HG02938 (cell line): ENCODE results near the gene PACSIN1.

Experiments used
- ATAC-seq: cut with Tn5 transposase; IDR thresholded peaks from one replicate; pipeline ENCODE4 v1.9.1; 2021; ENCODE audit warnings: mild to moderate bottlenecking, moderate library complexity; ENCODE audit not compliant: unreplicated experiment

The PACSIN1 gene

GRCh38 chr6:34543421-34543820, 77.5 kb downstream of the PACSIN1 start:
- no peak for ATAC-seq

DNA sequence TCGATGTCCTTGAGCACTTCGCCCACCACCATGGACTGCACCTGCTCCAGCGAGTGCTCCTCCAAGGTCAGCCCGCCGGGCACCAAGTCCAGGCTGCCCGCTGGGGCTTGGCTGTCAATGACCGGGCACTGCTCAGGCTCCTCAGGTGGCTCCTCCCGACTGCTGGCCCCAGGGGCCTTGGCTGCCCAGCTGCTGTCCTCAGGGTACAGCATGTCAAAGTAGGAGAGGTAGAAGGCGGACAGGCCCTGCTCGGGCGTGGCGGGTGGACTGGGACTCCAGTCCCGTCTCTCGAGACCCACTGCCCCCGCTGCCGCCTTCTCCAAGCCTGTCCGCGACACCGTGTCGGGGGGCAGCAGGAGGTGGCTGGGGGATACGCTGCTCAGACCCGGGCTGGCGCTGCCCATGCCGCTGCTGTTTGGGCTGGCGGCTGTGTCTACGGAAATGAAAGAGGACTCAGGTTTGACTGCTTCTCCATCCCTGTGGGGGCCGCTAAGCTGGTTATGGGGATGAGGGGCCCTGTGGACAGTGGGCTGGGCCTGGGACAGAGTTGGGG, 78.3 kb downstream of the PACSIN1 start:
- no peak for ATAC-seq

DNA sequence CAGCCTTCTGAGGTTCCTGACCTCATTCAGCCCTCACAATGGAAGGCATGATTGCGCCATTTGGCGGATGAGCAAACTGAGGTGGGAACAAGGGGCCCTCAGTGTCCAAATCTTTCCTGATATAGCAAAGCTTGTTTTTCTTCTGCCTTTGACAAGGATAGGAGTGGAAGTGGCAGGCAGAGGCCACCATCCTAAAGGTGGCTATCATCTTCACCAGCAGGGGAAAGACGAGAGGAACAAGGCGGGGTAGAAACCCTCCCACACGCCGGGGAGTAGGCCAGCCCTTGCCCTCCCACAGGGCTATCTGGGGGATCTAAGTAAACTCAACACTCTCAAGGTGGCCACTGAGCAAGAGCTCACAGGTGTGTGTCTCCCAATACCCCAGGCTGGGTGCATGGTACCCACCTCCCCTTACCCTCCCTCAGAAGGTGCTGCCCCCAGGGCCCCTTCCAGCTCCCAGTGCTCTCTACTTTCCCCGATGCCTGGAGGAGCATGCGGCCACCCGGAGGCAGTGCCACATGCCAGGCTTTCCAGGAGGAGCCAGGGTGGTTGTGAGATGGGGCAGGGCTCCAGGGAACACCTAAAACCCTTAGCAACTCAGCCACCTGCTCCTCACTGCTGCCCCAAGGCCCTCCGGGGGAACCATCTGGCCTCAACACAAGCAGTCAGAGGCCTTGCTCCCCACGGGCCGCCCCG, 79.0 kb downstream of the PACSIN1 start:
- ATAC-seq: no peak

DNA sequence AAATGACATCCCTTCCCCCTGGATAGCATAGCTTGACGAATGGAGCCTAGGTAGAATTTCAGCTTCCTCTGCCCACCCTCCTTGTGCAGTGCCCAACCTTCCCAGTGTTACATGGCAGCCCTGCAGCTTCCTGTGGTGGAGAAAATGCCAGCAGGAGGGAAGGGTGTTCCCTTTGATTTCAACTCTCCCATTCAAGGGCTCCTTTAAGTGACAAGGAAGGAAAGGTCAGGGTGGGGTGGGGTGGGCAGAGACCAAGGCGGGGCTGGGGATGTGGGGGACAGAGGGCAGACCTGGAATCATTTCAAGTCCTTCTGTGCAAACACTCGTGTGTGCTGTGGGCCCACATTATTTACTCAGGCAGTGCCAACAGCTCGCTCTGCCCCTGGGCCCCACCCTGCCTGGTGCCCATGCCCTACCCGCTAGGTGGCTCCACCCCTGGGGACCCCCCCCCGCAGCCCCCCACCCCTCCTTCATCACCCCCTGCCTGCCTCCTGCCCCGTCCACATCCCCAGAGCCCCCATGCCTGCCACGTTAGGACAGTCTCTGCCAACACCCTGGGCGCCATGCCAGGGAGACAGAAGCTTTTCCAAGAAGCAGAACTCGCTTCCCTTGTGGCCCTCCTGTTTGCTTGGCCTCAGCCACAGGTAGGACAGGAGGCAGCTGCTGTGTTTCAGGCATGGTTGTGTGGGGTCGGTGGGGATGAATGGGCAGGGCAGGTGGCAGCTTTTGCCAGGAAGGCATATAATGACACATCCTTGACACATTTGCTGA, 80.9 kb downstream of the PACSIN1 start:
- ATAC-seq: no peak

DNA sequence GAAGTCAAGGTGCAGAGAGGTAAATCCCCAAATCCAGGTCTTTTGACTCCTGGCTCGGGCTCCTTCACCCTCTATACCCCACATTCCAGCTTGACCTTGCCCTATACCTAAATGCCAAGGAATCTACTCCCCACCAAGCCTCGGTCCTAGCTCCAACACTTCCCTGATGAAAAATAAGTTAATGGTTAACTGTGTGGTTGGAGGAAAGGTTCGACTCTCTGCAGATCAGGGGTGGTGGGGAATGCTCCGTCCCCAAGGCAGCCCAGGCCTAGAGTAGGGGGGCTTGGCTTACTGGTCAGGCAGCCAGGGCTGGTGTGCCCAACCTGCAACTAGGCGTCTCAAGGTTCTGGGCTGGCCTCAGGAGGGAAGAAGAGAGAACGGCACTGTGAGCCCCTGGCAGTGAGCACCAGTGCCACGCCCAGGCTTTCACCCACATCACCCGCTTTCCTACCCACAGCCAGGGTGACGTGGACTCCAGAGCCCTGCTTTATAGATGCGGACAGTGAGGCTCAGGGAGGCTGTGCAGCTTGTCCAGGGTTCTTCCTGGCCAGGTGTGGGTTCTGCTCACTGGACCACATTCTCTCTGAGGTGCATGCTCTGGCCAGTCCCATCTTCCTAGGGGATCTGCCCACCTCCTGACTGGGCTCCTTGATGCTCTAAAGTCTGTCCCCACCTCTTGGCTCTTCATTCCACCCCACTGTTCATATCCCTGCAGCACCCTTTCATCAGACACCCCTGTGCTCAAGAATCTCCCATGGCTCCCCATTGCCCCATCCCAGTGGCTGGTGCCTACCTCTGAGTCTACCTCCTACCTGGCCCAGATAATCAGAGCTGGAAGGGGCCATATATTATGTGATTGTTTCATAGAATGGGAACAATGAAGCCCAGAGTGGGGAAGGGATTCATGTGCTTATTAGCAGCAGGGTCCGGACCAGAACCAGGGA, 82.1 kb downstream of the PACSIN1 start:
- ATAC-seq: no peak

GRCh38 chr6:34549026-34549803, 83.3 kb downstream of the PACSIN1 start:
- no peak for ATAC-seq

DNA sequence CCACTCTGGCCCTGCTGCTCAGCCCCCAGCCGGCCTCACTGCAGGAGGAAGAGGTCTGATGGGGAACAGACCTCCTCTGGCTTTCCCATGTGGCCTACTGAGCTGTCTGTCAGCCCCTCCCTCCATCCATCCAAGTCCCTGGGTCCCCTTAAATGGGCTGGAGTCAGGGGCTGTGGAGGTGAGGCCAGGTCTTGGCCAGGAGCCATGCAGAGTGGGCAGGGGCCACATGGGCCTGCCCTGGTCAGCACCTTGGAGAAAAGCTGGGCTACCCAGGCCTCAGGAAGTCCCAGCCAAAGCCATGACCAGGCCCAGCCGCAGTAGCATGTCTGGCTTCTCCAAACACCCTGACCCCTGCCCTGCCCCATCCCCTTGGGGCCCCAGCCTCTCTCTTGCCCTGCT, 83.9 kb downstream of the PACSIN1 start:
- no peak for ATAC-seq

GRCh38 chr6:34551720-34552119, 85.8 kb downstream of the PACSIN1 start:
- ATAC-seq: no peak

- no peak for ATAC-seq
Measured at GRCh38 chr6:34552620-34553019, 86.7 kb downstream of the PACSIN1 start.

DNA sequence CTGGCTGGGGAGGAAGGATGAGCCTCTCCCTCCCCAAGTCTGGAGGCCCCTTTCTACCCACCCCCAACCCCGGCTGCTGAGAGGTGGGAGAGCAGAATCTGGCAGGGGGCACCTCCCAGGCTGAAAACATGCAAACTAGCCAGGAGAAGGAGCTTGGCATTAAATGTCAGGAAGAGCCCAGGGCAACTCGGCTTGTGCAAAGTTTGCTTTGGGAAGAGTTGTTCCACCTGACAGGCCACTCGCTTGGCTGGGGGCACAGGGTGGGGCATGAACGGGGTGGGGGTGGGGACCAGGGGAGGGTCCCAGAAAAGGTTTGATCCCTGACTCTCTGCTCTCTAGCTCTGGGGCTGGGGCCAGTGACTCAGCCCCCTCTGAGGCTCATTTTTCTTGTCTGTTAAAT, 87.3 kb downstream of the PACSIN1 start:
- ATAC-seq: no peak

DNA sequence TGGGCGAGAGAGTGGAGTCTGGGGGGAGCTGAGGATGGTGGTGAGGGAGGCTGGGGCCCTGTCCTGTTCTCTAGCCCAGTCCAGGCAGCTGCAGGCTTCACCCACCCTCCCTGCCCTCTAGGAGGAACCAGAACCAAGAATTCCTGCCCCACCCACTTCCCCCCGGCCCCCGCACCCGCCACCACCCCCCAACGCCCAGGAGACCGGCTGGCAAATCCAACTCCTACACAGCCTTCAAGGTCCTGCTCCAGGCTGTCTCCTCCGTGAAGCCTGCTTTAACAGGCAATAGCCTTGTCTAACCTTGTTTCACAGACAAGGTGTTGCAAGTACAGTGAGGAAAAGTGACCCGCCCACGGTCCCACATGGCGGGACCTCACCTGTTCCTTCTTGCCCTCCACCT, 87.9 kb downstream of the PACSIN1 start:
- ATAC-seq: no peak

- ATAC-seq: no peak
Measured at GRCh38 chr6:34554291-34555006, 88.6 kb downstream of the PACSIN1 start.

DNA sequence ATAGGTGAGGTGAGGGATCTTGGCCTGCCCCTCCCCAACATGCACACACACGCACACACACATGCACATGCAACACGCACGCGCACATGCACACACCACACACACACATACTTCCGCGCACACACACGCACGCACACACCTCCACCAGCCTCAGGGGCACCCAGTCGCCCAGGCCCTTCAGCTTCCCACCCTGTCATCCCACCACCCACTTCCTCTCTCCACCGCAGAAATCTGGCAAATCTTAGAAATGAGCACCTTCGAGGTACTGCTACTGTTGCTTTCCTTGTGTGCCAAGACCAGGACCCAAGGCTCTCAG, 89.1 kb downstream of the PACSIN1 start:
- ATAC-seq: no peak

DNA sequence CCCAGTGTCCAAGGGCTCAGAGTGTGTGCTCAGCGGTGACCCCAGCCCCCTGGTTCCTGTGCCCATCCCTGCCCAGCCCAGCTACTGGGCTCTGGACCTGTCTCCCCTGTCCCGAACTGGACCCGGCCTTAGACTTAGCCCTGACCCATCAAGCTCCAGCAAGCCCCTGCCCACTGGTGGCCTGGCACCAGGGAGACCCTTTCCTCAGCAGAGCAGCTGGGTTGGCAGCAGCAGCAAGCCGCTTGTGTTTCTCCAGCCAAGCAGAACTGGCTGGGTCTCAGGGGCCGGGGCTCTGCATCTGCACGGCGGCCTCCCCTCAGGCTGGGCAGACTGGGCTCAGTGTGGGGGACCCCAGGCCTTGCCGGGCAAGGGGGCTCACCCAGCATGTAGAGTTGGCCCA, 89.5 kb downstream of the PACSIN1 start:
- no peak for ATAC-seq

DNA sequence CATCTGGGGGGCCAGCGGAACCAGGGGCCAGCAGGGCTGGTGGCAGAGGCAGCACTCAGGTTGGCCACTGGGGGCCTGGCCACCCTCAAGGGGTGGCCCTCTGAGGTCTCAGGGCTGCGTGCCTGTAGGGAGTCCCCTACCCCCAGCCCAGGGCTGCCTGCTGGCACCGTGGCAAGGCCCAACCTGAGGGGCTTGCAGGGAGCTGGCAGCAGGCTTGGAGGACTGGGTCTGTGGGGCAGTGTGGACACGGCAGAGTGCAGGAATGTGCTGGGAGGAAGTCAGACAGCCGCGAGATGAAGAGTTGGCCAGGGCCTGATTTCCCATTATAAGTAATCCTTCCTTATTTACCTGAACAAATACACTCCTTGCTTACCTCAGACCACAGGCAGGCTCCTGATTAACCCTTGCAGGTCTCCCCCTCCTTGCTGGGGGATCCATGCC, 90.2 kb downstream of the PACSIN1 start, which contains the start of gene SPDEF:
SPDEF (minus strand) TSS at position 299 of the 441 bp plus-strand sequence. CDS start 11,874 bp downstream, outside the sequence.
- ATAC-seq: no peak

- ATAC-seq: no peak
Measured at GRCh38 chr6:34556493-34556892, 90.6 kb downstream of the PACSIN1 start.

GRCh38 chr6:34557228-34557627, 91.4 kb downstream of the PACSIN1 start:
- no peak for ATAC-seq

- no peak for ATAC-seq
Measured at GRCh38 chr6:34558172-34558714, 92.4 kb downstream of the PACSIN1 start.

DNA sequence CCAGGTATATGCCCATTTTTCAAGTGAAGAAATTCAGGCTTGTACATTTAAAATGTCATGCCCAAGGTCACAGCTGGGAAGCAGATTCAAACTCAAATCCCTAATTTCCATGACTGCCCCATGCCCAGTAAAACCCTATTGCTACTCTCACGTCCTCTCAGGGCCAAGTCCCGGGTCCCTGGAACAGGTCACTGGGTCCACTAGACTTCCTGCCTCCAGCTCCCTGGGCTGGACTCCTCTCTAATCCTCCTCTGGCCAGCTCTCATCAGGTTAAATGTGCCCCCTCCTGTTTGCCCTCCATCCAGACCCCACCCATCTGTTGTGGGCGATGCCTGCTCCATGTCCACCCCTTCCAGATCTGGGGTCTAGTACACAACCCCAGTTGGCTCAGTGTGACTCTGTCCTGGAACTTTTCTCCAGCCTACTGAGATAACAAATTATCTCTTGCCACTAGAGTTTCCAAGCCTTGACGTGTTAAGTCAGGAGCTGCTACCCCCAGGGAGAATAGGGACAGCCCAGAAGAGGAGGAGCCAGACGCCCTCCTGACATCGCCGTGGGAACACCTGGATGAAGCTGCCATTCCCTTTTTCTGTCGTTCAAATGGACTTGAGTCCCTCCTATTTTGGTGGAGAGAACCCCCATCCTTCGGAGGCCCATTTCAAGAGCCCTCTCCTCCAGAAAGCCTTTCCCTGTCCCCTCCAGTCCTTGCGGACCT, 93.9 kb downstream of the PACSIN1 start:
- no peak for ATAC-seq
